Natural killer cell (primary cell): Measurements from ENCODE around the gene CDK7. TPM values are rescaled to one million over a fixed set of nuclear protein-coding genes. Genes with fewer than 3 reads are reported as not detected.
"Not testable (repeated sequence)": the region's sequence is repeated elsewhere in the genome, so short reads cannot be mapped to it uniquely, and the experiment has no call there.

Source experiments
- ATAC-seq, 3 donors: fragments of 150-1000 bp in 2 of 3; fragments of 200-7000 bp in 1 of 3; cut with Tn5 transposase; 1 replicate in 1 of 3; 2 replicates in 2 of 3; pipeline ENCODE4 v1.10.0; 2021; ENCODE audit warnings: mild to moderate bottlenecking in 2 of 3, moderate library complexity in 2 of 3
- DNase-seq, 2 donors: peaks; one replicate each; pipeline versions ENCODE4 v3.0.0 to v3.0.0-alpha.2; 2013 to 2021; ENCODE audit warnings: mixed read lengths in 1 of 2
- H3K27ac ChIP-seq: one replicate; pipeline ENCODE4 v1.5.1; 2013; ENCODE audit warnings: mild to moderate bottlenecking, low read length
- H3K27me3 ChIP-seq: one replicate; pipeline ENCODE4 v1.6.1; 2013; ENCODE audit warnings: low read length; ENCODE audit not compliant: control insufficient read depth, insufficient read depth
- H3K36me3 ChIP-seq: one replicate; pipeline ENCODE4 v1.6.1; 2013; ENCODE audit warnings: low read length; ENCODE audit not compliant: control insufficient read depth, insufficient read depth
- H3K4me1 ChIP-seq: one replicate; pipeline ENCODE4 v1.6.1; 2013; ENCODE audit warnings: low read length; ENCODE audit not compliant: control insufficient read depth, insufficient read depth
- H3K4me3 ChIP-seq: one replicate; pipeline ENCODE4 v1.5.1; 2013; ENCODE audit warnings: low read length
- H3K9me3 ChIP-seq: one replicate; pipeline ENCODE4 v1.6.1; 2013; ENCODE audit warnings: low read length; ENCODE audit not compliant: control insufficient read depth, insufficient read depth
- H3K27ac Mint-ChIP-seq, 2 donors: one replicate each; pipeline ENCODE4 v1.8.0; 2022; ENCODE audit warnings: mild to moderate bottlenecking in 2 of 2, mixed read lengths in 2 of 2, moderate library complexity in 1 of 2
- H3K27me3 Mint-ChIP-seq, 2 donors: one replicate each; pipeline ENCODE4 v1.8.0; 2022; ENCODE audit warnings: low read depth in 2 of 2, mixed read lengths in 2 of 2
- H3K36me3 Mint-ChIP-seq: one replicate; pipeline ENCODE4 v1.8.0; 2022; ENCODE audit warnings: mixed read lengths
- H3K4me1 Mint-ChIP-seq, 2 donors: one replicate each; pipeline ENCODE4 v1.8.0; 2022; ENCODE audit warnings: mixed read lengths in 2 of 2
- H3K4me3 Mint-ChIP-seq: one replicate; pipeline ENCODE4 v1.8.0; 2022; ENCODE audit warnings: mild to moderate bottlenecking, moderate library complexity, mixed read lengths
- H3K9me3 Mint-ChIP-seq, 2 donors: one replicate each; pipeline ENCODE4 v1.8.0; 2022; ENCODE audit warnings: mixed read lengths in 2 of 2
- CTCF ChIP-seq: fragments of 200-600 bp; IDR thresholded peaks from one replicate; pipeline ENCODE4 v1.8.0; 2022; ENCODE audit warnings: antibody characterized with exemption
- WGBS: methylation state at CpG from one replicate; pipeline ENCODE4 v1.1.7; 2013; ENCODE audit warnings: missing lambda C conversion rate; ENCODE audit not compliant: insufficient coverage; 5-methylcytosine and 5-hydroxymethylcytosine counted together
- intact Hi-C: fragments of 100-400 bp; cut with micrococcal nuclease; formaldehyde crosslinking; loops from one replicate; pipeline ENCODE4 v1.14.2; 2022
- total RNA-seq, 4 donors: library from RNA; stranded (reverse); fragments of 120-200 nt in 1 of 4; gene quantifications; one replicate each; pipeline versions ENCODE4 v1.2.3 to v1.2.4, GENCODE V29; 2013 to 2022

Gene CDK7
- total RNA-seq, 3 donors from 2014 or later (not counting 1 experiment from before 2014, with no cell fraction given), result 30.6 to 39.5 (median 30.8) TPM

- intact Hi-C loops, result no loop called here
- H3K27me3 Mint-ChIP-seq, result no peaks in the 10 kb centered on the region
- Histone ChIP-seq H3K27me3 (no peaks in the 10 kb centered on the region), H3K4me1 (peaks cover 10% of the 10 kb centered on the region), H3K27ac (no peak overlapping the region), H3K9me3 (no peaks in the 10 kb centered on the region), H3K36me3 (peaks cover 17% of the 10 kb centered on the region), H3K4me3 (no peak overlapping the region)
- H3K36me3 Mint-ChIP-seq, result no peaks in the 10 kb centered on the region
- DNase-seq, result no peak
- no peak for TF ChIP-seq CTCF
- peaks cover 16 to 22% of the 10 kb centered on the region in 2 donors for H3K4me1 Mint-ChIP-seq
- no peak overlapping the region for H3K4me3 Mint-ChIP-seq
- H3K9me3 Mint-ChIP-seq, result no peaks in the 10 kb centered on the region
- no peak for ATAC-seq
- 92% methylated on average over 2 of the region's 2 CpGs for WGBS
- no peak overlapping the region for H3K27ac Mint-ChIP-seq
Observed at GRCh38 chr5:69231851-69232250, 2.8 kb upstream of the CDK7 start.

- H3K36me3 Mint-ChIP-seq, result not testable (repeated sequence)
- WGBS, result 96% methylated on average over 8 of the region's 9 CpGs
Observed at GRCh38 chr5:69236733-69237132, 2.0 kb downstream of the CDK7 start.

GRCh38 chr5:69237877-69238276, 3.2 kb downstream of the CDK7 start:
- ATAC-seq (no peak), DNase-seq (no peak)
- no peak overlapping the region for H3K27ac ChIP-seq
- intact Hi-C loops, result no loop called here
- H3K27me3 ChIP-seq, result no peaks in the 10 kb centered on the region
- no peaks in the 10 kb centered on the region for H3K9me3 ChIP-seq
- H3K4me3 ChIP-seq, result no peak overlapping the region
- peaks cover 12% of the 10 kb centered on the region for H3K4me1 ChIP-seq
- peaks cover 53 to 54% of the 10 kb centered on the region in 2 donors for H3K4me1 Mint-ChIP-seq
- H3K27me3 Mint-ChIP-seq, result no peaks in the 10 kb centered on the region
- H3K36me3 ChIP-seq, result peaks cover 24% of the 10 kb centered on the region
- H3K4me3 Mint-ChIP-seq, result no peak overlapping the region
- no peaks in the 10 kb centered on the region for H3K9me3 Mint-ChIP-seq
- WGBS, result 78% methylated on average over 1 of the region's 3 CpGs
- no peaks in the 10 kb centered on the region for H3K36me3 Mint-ChIP-seq
- no peak overlapping the region for H3K27ac Mint-ChIP-seq
- TF ChIP-seq CTCF, result no peak

More at GRCh38 chr5:69236733-69237132, 2.0 kb downstream of the CDK7 start:
- ATAC-seq, H3K9me3 Mint-ChIP-seq, H3K27ac ChIP-seq, H3K27me3 ChIP-seq, H3K4me3 ChIP-seq, H3K9me3 ChIP-seq, DNase-seq, intact Hi-C loops, H3K27me3 Mint-ChIP-seq: not testable (repeated sequence)
- H3K4me1 Mint-ChIP-seq, result peaks cover 44% of the 10 kb centered on the region in 2 donors
- H3K4me3 Mint-ChIP-seq, result peak overlapping the region; percentile 75
- peaks cover 24% of the 10 kb centered on the region for H3K36me3 ChIP-seq
- H3K4me1 ChIP-seq, result peaks cover 12% of the 10 kb centered on the region
- H3K27ac Mint-ChIP-seq, result peak overlapping the region; percentile 79 to 84

- peaks cover 12% of the 10 kb centered on the region for H3K4me1 ChIP-seq
- Mint-ChIP-seq H3K36me3 (no peaks in the 10 kb centered on the region), H3K9me3 (no peaks in the 10 kb centered on the region), H3K27ac (peak overlapping the region in 1 of 2 donors; percentile 67), H3K4me1 (peaks cover 60 to 61% of the 10 kb centered on the region in 2 donors), H3K4me3 (no peak overlapping the region), H3K27me3 (no peaks in the 10 kb centered on the region)
- intact Hi-C loops, result no loop called here
- no peak overlapping the region for H3K4me3 ChIP-seq
- 91% methylated on average over 5 of the region's 6 CpGs for WGBS
- no peak for TF ChIP-seq CTCF
- no peaks in the 10 kb centered on the region for H3K9me3 ChIP-seq
- H3K27ac ChIP-seq, result no peak overlapping the region
- H3K36me3 ChIP-seq, result peaks cover 24% of the 10 kb centered on the region
- DNase-seq, result no peak
- H3K27me3 ChIP-seq, result no peaks in the 10 kb centered on the region
- no peak for ATAC-seq
Observed at GRCh38 chr5:69238760-69239251, 4.1 kb downstream of the CDK7 start.
